Activated naive CD8-positive, alpha-beta T cell treated with anti-CD3 and anti-CD28 coated beads, Interleukin-2, amount 50 U/mL, for 24 hours (primary cell): ENCODE measurements around the gene RSF1.
"Not testable (repeated sequence)": the region's sequence is repeated elsewhere in the genome, so short reads cannot be mapped to it uniquely, and the experiment has no call there.

ENCODE experiments used
- ATAC-seq: fragments of 150-1000 bp; cut with Tn5 transposase; one replicate; pipeline ENCODE4 v1.10.0; 2021
- DNase-seq: peaks from one replicate; pipeline ENCODE4 v3.0.0; 2021
- H3K27ac Mint-ChIP-seq: one replicate; pipeline ENCODE4 v1.8.0; 2021; ENCODE audit warnings: mild to moderate bottlenecking, mixed read lengths
- H3K27me3 Mint-ChIP-seq: one replicate; pipeline ENCODE4 v1.8.0; 2021; ENCODE audit warnings: mixed read lengths
- H3K36me3 Mint-ChIP-seq: one replicate; pipeline ENCODE4 v1.8.0; 2021; ENCODE audit warnings: low read depth, mixed read lengths
- H3K4me1 Mint-ChIP-seq: one replicate; pipeline ENCODE4 v1.8.0; 2021; ENCODE audit warnings: mixed read lengths
- H3K4me3 Mint-ChIP-seq: one replicate; pipeline ENCODE4 v1.8.0; 2021; ENCODE audit warnings: mild to moderate bottlenecking, moderate library complexity, mixed read lengths
- H3K9me3 Mint-ChIP-seq: one replicate; pipeline ENCODE4 v1.8.0; 2021; ENCODE audit warnings: mixed read lengths

The RSF1 gene

GRCh38 chr11:77654770-77655434 is 165.6 kb downstream of the RSF1 start:
- Mint-ChIP-seq H3K9me3 (no peaks in the 10 kb centered on the region), H3K27ac (no peak overlapping the region), H3K36me3 (no peaks in the 10 kb centered on the region), H3K4me1 (no peaks in the 10 kb centered on the region), H3K4me3 (no peak overlapping the region), H3K27me3 (no peaks in the 10 kb centered on the region)
- no peak for ATAC-seq
- no peak for DNase-seq

- H3K27me3 Mint-ChIP-seq = peaks cover 3% of the 10 kb centered on the region
- no peak overlapping the region for H3K4me3 Mint-ChIP-seq
- H3K9me3 Mint-ChIP-seq = no peaks in the 10 kb centered on the region
- DNase-seq (no peak), ATAC-seq (no peak)
- H3K36me3 Mint-ChIP-seq = no peaks in the 10 kb centered on the region
- H3K27ac Mint-ChIP-seq = no peak overlapping the region
- no peaks in the 10 kb centered on the region for H3K4me1 Mint-ChIP-seq
These were observed 170.4 kb downstream of the RSF1 start for GRCh38 chr11:77650123-77650522.

GRCh38 chr11:77647654-77648305 is 172.7 kb downstream of the RSF1 start:
- ATAC-seq (no peak), DNase-seq (no peak)
- no peaks in the 10 kb centered on the region for H3K36me3 Mint-ChIP-seq
- no peaks in the 10 kb centered on the region for H3K9me3 Mint-ChIP-seq
- H3K27me3 Mint-ChIP-seq = peaks cover 3% of the 10 kb centered on the region
- no peak overlapping the region for H3K27ac Mint-ChIP-seq
- no peak overlapping the region for H3K4me3 Mint-ChIP-seq
- no peaks in the 10 kb centered on the region for H3K4me1 Mint-ChIP-seq

- H3K9me3 Mint-ChIP-seq = peaks cover 4% of the 10 kb centered on the region
- H3K4me3 Mint-ChIP-seq = no peak overlapping the region
- DNase-seq = no peak
- H3K27ac Mint-ChIP-seq = no peak overlapping the region
- no peaks in the 10 kb centered on the region for H3K4me1 Mint-ChIP-seq
- ATAC-seq = no peak
- no peaks in the 10 kb centered on the region for H3K36me3 Mint-ChIP-seq
- H3K27me3 Mint-ChIP-seq = peaks cover 3% of the 10 kb centered on the region
These were observed 175.6 kb downstream of the RSF1 start for GRCh38 chr11:77644887-77645286.

- Mint-ChIP-seq H3K36me3 (no peaks in the 10 kb centered on the region), H3K27ac (no peak overlapping the region), H3K9me3 (peaks cover 4% of the 10 kb centered on the region), H3K4me1 (peaks cover 7% of the 10 kb centered on the region), H3K27me3 (peaks cover 3% of the 10 kb centered on the region), H3K4me3 (no peak overlapping the region)
- no peak for DNase-seq
- no peak for ATAC-seq
These were observed 178.3 kb downstream of the RSF1 start for GRCh38 chr11:77642228-77642627.

GRCh38 chr11:77637345-77638165 is 183.0 kb downstream of the RSF1 start, which contains the start of gene CLNS1A:
CLNS1A (minus strand) TSS chr11:77637794; CDS start chr11:77637714, 80 bp downstream.
- H3K27ac Mint-ChIP-seq = peak within 1 kb of the TSS; percentile 95
- H3K36me3 Mint-ChIP-seq = peaks cover 24% of the 10 kb centered on the region
- peak within 1 kb of the TSS; percentile 87 for H3K4me3 Mint-ChIP-seq
- peak; percentile 82 for DNase-seq
- peaks cover 44% of the 10 kb centered on the region for H3K4me1 Mint-ChIP-seq
- peak; percentile 98 for ATAC-seq
- H3K27me3 Mint-ChIP-seq = no peaks in the 10 kb centered on the region
- H3K9me3 Mint-ChIP-seq = peaks cover 4% of the 10 kb centered on the region

GRCh38 chr11:77636731-77637344 is 183.7 kb downstream of the RSF1 start:
- no peaks in the 10 kb centered on the region for H3K27me3 Mint-ChIP-seq
- peaks cover 50% of the 10 kb centered on the region for H3K4me1 Mint-ChIP-seq
- ATAC-seq (no peak), DNase-seq (no peak)
- H3K27ac Mint-ChIP-seq = peak overlapping the region; percentile 95
- H3K4me3 Mint-ChIP-seq = peak overlapping the region; percentile 87
- peaks cover 4% of the 10 kb centered on the region for H3K9me3 Mint-ChIP-seq
- peaks cover 29% of the 10 kb centered on the region for H3K36me3 Mint-ChIP-seq

- H3K27me3 Mint-ChIP-seq, H3K27ac Mint-ChIP-seq, DNase-seq, H3K4me3 Mint-ChIP-seq, H3K9me3 Mint-ChIP-seq, ATAC-seq: not testable (repeated sequence)
- Mint-ChIP-seq H3K36me3 (peaks cover 40% of the 10 kb centered on the region), H3K4me1 (peaks cover 67% of the 10 kb centered on the region)
These were observed 186.6 kb downstream of the RSF1 start for GRCh38 chr11:77633926-77634325.

GRCh38 chr11:77630157-77630710 is 190.3 kb downstream of the RSF1 start:
- DNase-seq (no peak), ATAC-seq (no peak)
- Mint-ChIP-seq H3K4me3 (no peak overlapping the region), H3K9me3 (no peaks in the 10 kb centered on the region), H3K27me3 (no peaks in the 10 kb centered on the region), H3K27ac (peak overlapping the region; percentile 63), H3K36me3 (peaks cover 44% of the 10 kb centered on the region), H3K4me1 (peaks cover 43% of the 10 kb centered on the region)

- no peaks in the 10 kb centered on the region for H3K4me1 Mint-ChIP-seq
- H3K4me3 Mint-ChIP-seq = no peak overlapping the region
- no peak overlapping the region for H3K27ac Mint-ChIP-seq
- peaks cover 58% of the 10 kb centered on the region for H3K36me3 Mint-ChIP-seq
- no peaks in the 10 kb centered on the region for H3K9me3 Mint-ChIP-seq
- DNase-seq (no peak), ATAC-seq (no peak)
- H3K27me3 Mint-ChIP-seq = no peaks in the 10 kb centered on the region
These were observed 200.8 kb downstream of the RSF1 start for GRCh38 chr11:77619576-77620198.

- Mint-ChIP-seq H3K4me3 (no peak overlapping the region), H3K36me3 (peaks cover 59% of the 10 kb centered on the region), H3K4me1 (no peaks in the 10 kb centered on the region), H3K27me3 (no peaks in the 10 kb centered on the region), H3K9me3 (no peaks in the 10 kb centered on the region), H3K27ac (no peak overlapping the region)
- DNase-seq = no peak
- no peak for ATAC-seq
These were observed 202.6 kb downstream of the RSF1 start for GRCh38 chr11:77617892-77618291.

- ATAC-seq (no peak), DNase-seq (no peak)
- H3K9me3 Mint-ChIP-seq = no peaks in the 10 kb centered on the region
- no peak overlapping the region for H3K27ac Mint-ChIP-seq
- H3K4me3 Mint-ChIP-seq = no peak overlapping the region
- H3K36me3 Mint-ChIP-seq = peaks cover 45% of the 10 kb centered on the region
- no peaks in the 10 kb centered on the region for H3K27me3 Mint-ChIP-seq
- H3K4me1 Mint-ChIP-seq = no peaks in the 10 kb centered on the region
These were observed 208.6 kb downstream of the RSF1 start for GRCh38 chr11:77611921-77612320.
